ENCODE data around the gene CD300A.
A peak's percentile ranks its signal among the peaks of the same experiment; 100 is the strongest.

Gene CD300A

GRCh38 chr17:74477411-74477810, 11.0 kb downstream of the CD300A start:
- peak overlapping the region in 1 of 2 donors; percentile 10 for H3K4me3 ChIP-seq (ENCODE audit: low read length in 2 of 2)
- H2BK12ac ChIP-seq (ENCODE audit: low read length): no peak overlapping the region
- no peaks in the 10 kb centered on the region for H3K4me1 ChIP-seq (ENCODE audit: control insufficient read depth in 2 of 2, insufficient read depth in 1 of 2, low read depth in 1 of 2, low read length in 2 of 2)
- no peaks in the 10 kb centered on the region for H3K79me1 ChIP-seq (ENCODE audit: low read depth, low read length)
- no peak overlapping the region for H2BK5ac ChIP-seq (ENCODE audit: low read length)
- no peak overlapping the region for H3K14ac ChIP-seq (ENCODE audit: low read length)
- no peak for DNase-seq (ENCODE audit: low spot score)
- no peaks in the 10 kb centered on the region for H3K36me3 ChIP-seq (replicated peaks in 1 of 2; ENCODE audit: control insufficient read depth in 2 of 2, insufficient read depth in 2 of 2, low read length in 2 of 2)
- H3K9me3 ChIP-seq (replicated peaks in 1 of 2; ENCODE audit: control insufficient read depth in 2 of 2, insufficient read depth in 1 of 2, low read depth in 1 of 2, low read length in 2 of 2): peaks cover 2 to 10% of the 10 kb centered on the region in 2 donors
- H3K27me3 ChIP-seq (ENCODE audit: control insufficient read depth in 3 of 3, insufficient read depth in 3 of 3, low read depth in 1 of 3, low read length in 3 of 3): no peaks in the 10 kb centered on the region
- no CpG with 5 or more reads among the region's 4 CpGs for WGBS, 2 donors (ENCODE audit: extremely low coverage in 2 of 2, insufficient read length in 2 of 2, insufficient replicate concordance in 1 of 2)
- H4K8ac ChIP-seq (ENCODE audit: low read depth, low read length): no peak overlapping the region
- H2AK5ac ChIP-seq (ENCODE audit: low read depth, low read length): no peak overlapping the region
- no peak overlapping the region for H3K23ac ChIP-seq (ENCODE audit: low read depth, low read length, poor library complexity)
- no peak overlapping the region for H3K4me2 ChIP-seq (ENCODE audit: insufficient read depth, low read length, poor library complexity, severe bottlenecking)
- no peak overlapping the region for H3K4ac ChIP-seq (ENCODE audit: low read length)
- no peak overlapping the region for H4K91ac ChIP-seq (ENCODE audit: low read depth, low read length, poor library complexity)
- H3K18ac ChIP-seq (ENCODE audit: low read length): peak overlapping the region; percentile 59
- no peak overlapping the region for H3K9ac ChIP-seq (ENCODE audit: low read depth, low read length, poor library complexity)
- no peak overlapping the region for H2BK15ac ChIP-seq (ENCODE audit: low read length)
- no peak overlapping the region for H3K27ac ChIP-seq (replicated peaks; ENCODE audit: low read length)
- no peak overlapping the region for H2AFZ ChIP-seq (ENCODE audit: low read length)
- H2BK120ac ChIP-seq (ENCODE audit: low read depth, low read length): no peak overlapping the region

GRCh38 chr17:74478420-74479100, 12.1 kb downstream of the CD300A start:
- WGBS, 2 donors (ENCODE audit: extremely low coverage in 2 of 2, insufficient read length in 2 of 2, insufficient replicate concordance in 1 of 2): no CpG with 5 or more reads among the region's 6 CpGs
- Histone ChIP-seq H3K4me3 (ENCODE audit: low read length in 2 of 2) (no peak overlapping the region), H3K23ac (ENCODE audit: low read depth, low read length, poor library complexity) (no peak overlapping the region), H3K36me3 (replicated peaks in 1 of 2; ENCODE audit: control insufficient read depth in 2 of 2, insufficient read depth in 2 of 2, low read length in 2 of 2) (no peaks in the 10 kb centered on the region), H3K4me2 (ENCODE audit: insufficient read depth, low read length, poor library complexity, severe bottlenecking) (no peak overlapping the region), H2BK5ac (ENCODE audit: low read length) (no peak overlapping the region), H3K27ac (replicated peaks; ENCODE audit: low read length) (no peak overlapping the region), H3K9ac (ENCODE audit: low read depth, low read length, poor library complexity) (no peak overlapping the region), H4K8ac (ENCODE audit: low read depth, low read length) (no peak overlapping the region), H3K27me3 (ENCODE audit: control insufficient read depth in 3 of 3, insufficient read depth in 3 of 3, low read depth in 1 of 3, low read length in 3 of 3) (no peaks in the 10 kb centered on the region), H3K18ac (ENCODE audit: low read length) (no peak overlapping the region), H2AFZ (ENCODE audit: low read length) (no peak overlapping the region), H2BK120ac (ENCODE audit: low read depth, low read length) (no peak overlapping the region), H4K91ac (ENCODE audit: low read depth, low read length, poor library complexity) (no peak overlapping the region), H3K4ac (ENCODE audit: low read length) (no peak overlapping the region), H2AK5ac (ENCODE audit: low read depth, low read length) (no peak overlapping the region), H2BK15ac (ENCODE audit: low read length) (no peak overlapping the region), H3K79me1 (ENCODE audit: low read depth, low read length) (no peaks in the 10 kb centered on the region), H3K9me3 (replicated peaks in 1 of 2; ENCODE audit: control insufficient read depth in 2 of 2, insufficient read depth in 1 of 2, low read depth in 1 of 2, low read length in 2 of 2) (peaks cover 2 to 10% of the 10 kb centered on the region in 2 donors), H3K14ac (ENCODE audit: low read length) (no peak overlapping the region), H3K4me1 (ENCODE audit: control insufficient read depth in 2 of 2, insufficient read depth in 1 of 2, low read depth in 1 of 2, low read length in 2 of 2) (no peaks in the 10 kb centered on the region), H2BK12ac (ENCODE audit: low read length) (no peak overlapping the region)
- no peak for DNase-seq (ENCODE audit: low spot score)

GRCh38 chr17:74480290-74480689, 13.9 kb downstream of the CD300A start:
- Histone ChIP-seq H3K4me1 (ENCODE audit: control insufficient read depth in 2 of 2, insufficient read depth in 1 of 2, low read depth in 1 of 2, low read length in 2 of 2) (no peaks in the 10 kb centered on the region), H3K27ac (replicated peaks; ENCODE audit: low read length) (no peak overlapping the region), H2BK120ac (ENCODE audit: low read depth, low read length) (peak overlapping the region; percentile 85), H3K36me3 (replicated peaks in 1 of 2; ENCODE audit: control insufficient read depth in 2 of 2, insufficient read depth in 2 of 2, low read length in 2 of 2) (no peaks in the 10 kb centered on the region), H3K23ac (ENCODE audit: low read depth, low read length, poor library complexity) (peak overlapping the region; percentile 94), H3K14ac (ENCODE audit: low read length) (no peak overlapping the region), H2AFZ (ENCODE audit: low read length) (no peak overlapping the region), H4K8ac (ENCODE audit: low read depth, low read length) (peak overlapping the region; percentile 31), H3K18ac (ENCODE audit: low read length) (peak overlapping the region; percentile 72), H3K79me1 (ENCODE audit: low read depth, low read length) (no peaks in the 10 kb centered on the region), H4K91ac (ENCODE audit: low read depth, low read length, poor library complexity) (no peak overlapping the region), H3K4me2 (ENCODE audit: insufficient read depth, low read length, poor library complexity, severe bottlenecking) (no peak overlapping the region), H2AK5ac (ENCODE audit: low read depth, low read length) (peak overlapping the region; percentile 38), H3K4me3 (ENCODE audit: low read length in 2 of 2) (no peak overlapping the region), H2BK5ac (ENCODE audit: low read length) (no peak overlapping the region), H3K27me3 (ENCODE audit: control insufficient read depth in 3 of 3, insufficient read depth in 3 of 3, low read depth in 1 of 3, low read length in 3 of 3) (no peaks in the 10 kb centered on the region), H3K9me3 (replicated peaks in 1 of 2; ENCODE audit: control insufficient read depth in 2 of 2, insufficient read depth in 1 of 2, low read depth in 1 of 2, low read length in 2 of 2) (peaks cover 2 to 11% of the 10 kb centered on the region in 2 donors), H2BK12ac (ENCODE audit: low read length) (peak overlapping the region; percentile 65), H2BK15ac (ENCODE audit: low read length) (no peak overlapping the region), H3K4ac (ENCODE audit: low read length) (no peak overlapping the region), H3K9ac (ENCODE audit: low read depth, low read length, poor library complexity) (peak overlapping the region; percentile 16)
- WGBS, 2 donors (ENCODE audit: extremely low coverage in 2 of 2, insufficient read length in 2 of 2, insufficient replicate concordance in 1 of 2): no CpG with 5 or more reads among the region's 8 CpGs
- no peak for DNase-seq (ENCODE audit: low spot score)

- Histone ChIP-seq H2BK120ac (ENCODE audit: low read depth, low read length) (no peak overlapping the region), H3K27ac (replicated peaks; ENCODE audit: low read length) (no peak overlapping the region), H2BK12ac (ENCODE audit: low read length) (peak overlapping the region; percentile 16), H3K23ac (ENCODE audit: low read depth, low read length, poor library complexity) (peak overlapping the region; percentile 17), H2BK5ac (ENCODE audit: low read length) (no peak overlapping the region), H3K18ac (ENCODE audit: low read length) (peak overlapping the region; percentile 24), H2BK15ac (ENCODE audit: low read length) (peak overlapping the region; percentile 72), H3K4ac (ENCODE audit: low read length) (no peak overlapping the region), H3K9ac (ENCODE audit: low read depth, low read length, poor library complexity) (no peak overlapping the region), H3K4me2 (ENCODE audit: insufficient read depth, low read length, poor library complexity, severe bottlenecking) (no peak overlapping the region), H3K4me3 (ENCODE audit: low read length in 2 of 2) (no peak overlapping the region), H3K14ac (ENCODE audit: low read length) (peak overlapping the region; percentile 31), H4K8ac (ENCODE audit: low read depth, low read length) (no peak overlapping the region), H3K36me3 (replicated peaks in 1 of 2; ENCODE audit: control insufficient read depth in 2 of 2, insufficient read depth in 2 of 2, low read length in 2 of 2) (no peaks in the 10 kb centered on the region), H3K79me1 (ENCODE audit: low read depth, low read length) (no peaks in the 10 kb centered on the region), H3K27me3 (ENCODE audit: control insufficient read depth in 3 of 3, insufficient read depth in 3 of 3, low read depth in 1 of 3, low read length in 3 of 3) (no peaks in the 10 kb centered on the region), H2AFZ (ENCODE audit: low read length) (no peak overlapping the region), H4K91ac (ENCODE audit: low read depth, low read length, poor library complexity) (no peak overlapping the region), H3K9me3 (replicated peaks in 1 of 2; ENCODE audit: control insufficient read depth in 2 of 2, insufficient read depth in 1 of 2, low read depth in 1 of 2, low read length in 2 of 2) (peaks cover 0 to 2% of the 10 kb centered on the region in 2 donors), H2AK5ac (ENCODE audit: low read depth, low read length) (peak overlapping the region; percentile 60), H3K4me1 (ENCODE audit: control insufficient read depth in 2 of 2, insufficient read depth in 1 of 2, low read depth in 1 of 2, low read length in 2 of 2) (no peaks in the 10 kb centered on the region)
- WGBS, 2 donors (ENCODE audit: extremely low coverage in 2 of 2, insufficient read length in 2 of 2, insufficient replicate concordance in 1 of 2): no CpG with 5 or more reads among the region's 7 CpGs
- no peak for DNase-seq (ENCODE audit: low spot score)
These were observed 15.2 kb downstream of the CD300A start for GRCh38 chr17:74481621-74482020.
